ENCODE measurements around the gene OR56B1. TPM values are rescaled to one million over a fixed set of nuclear protein-coding genes. Genes with fewer than 3 reads are reported as not detected.

The OR56B1 gene
- total and polyA plus RNA-seq, 2 of the 8 experiments (the other 6 are each of a cell fraction or from before 2014, with no cell fraction given) = 0.20 TPM; not detected in 1

DNA sequence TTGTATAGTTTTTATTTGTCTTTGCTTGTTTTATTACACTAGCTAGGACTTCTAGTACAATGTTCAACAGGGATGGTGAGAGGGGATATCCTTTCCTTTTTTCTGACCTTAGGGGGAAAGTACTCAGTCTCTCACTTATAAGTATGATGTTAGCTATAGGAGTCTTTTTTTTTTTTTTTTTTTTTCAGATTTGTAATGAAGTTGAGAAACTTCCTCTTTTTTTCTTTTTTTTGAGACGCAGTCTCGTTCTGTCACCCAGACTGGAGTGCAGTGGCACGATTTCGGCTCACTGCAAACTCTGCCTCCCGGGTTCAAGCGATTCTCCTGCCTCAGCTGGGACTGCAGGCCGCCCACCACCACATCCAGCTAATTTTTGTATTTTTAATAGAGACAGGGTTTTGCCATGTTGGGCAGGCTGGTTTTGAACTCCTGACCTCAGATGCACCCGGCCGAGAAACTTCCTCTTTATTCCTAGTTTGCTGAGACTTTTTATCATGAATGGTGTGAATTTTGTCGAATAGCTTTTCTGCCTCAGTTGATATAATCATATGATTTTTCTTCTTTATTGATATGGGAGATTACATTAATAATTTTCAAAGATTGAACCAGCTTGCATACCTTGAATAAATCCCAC is 35.7 kb upstream of the OR56B1 start (continued):
- no peak for TF ChIP-seq ATF3 (IDR thresholded peaks at IDR 0.05; ENCODE audit: insufficient read depth, low read depth, low read length)
- TF ChIP-seq NRF1 (IDR thresholded peaks at IDR 0.05; ENCODE audit: low read depth, low read length) = no peak

All from H1 (cell line).